Duodenal mucosa (tissue), 2 donors: ENCODE measurements around the gene FAM167B.
A peak's percentile ranks its signal among the peaks of the same experiment; 100 is the strongest.

Source experiments
- H3K27ac ChIP-seq: one replicate; pipeline ENCODE4 v1.7.0; 2013; ENCODE audit warnings: low read depth, low read length
- H3K27me3 ChIP-seq, 2 donors: one replicate each; pipeline ENCODE4 v1.7.0; 2013; ENCODE audit warnings: low read length in 2 of 2, control low read depth in 1 of 2; ENCODE audit not compliant: insufficient read depth in 2 of 2, control insufficient read depth in 1 of 2
- H3K36me3 ChIP-seq, 2 donors: one replicate each; pipeline ENCODE4 v1.7.0; 2013; ENCODE audit warnings: low read length in 2 of 2, control low read depth in 1 of 2; ENCODE audit not compliant: insufficient read depth in 2 of 2, control insufficient read depth in 1 of 2
- H3K4me1 ChIP-seq, 2 donors: one replicate each; pipeline ENCODE4 v1.7.0; 2013; ENCODE audit warnings: low read length in 2 of 2, control low read depth in 1 of 2; ENCODE audit not compliant: insufficient read depth in 2 of 2, control insufficient read depth in 1 of 2
- H3K4me3 ChIP-seq, 2 donors: one replicate each; pipeline ENCODE4 v1.7.0; 2013; ENCODE audit warnings: low read length in 2 of 2, low read depth in 1 of 2
- H3K9ac ChIP-seq, 2 donors: one replicate each; pipeline ENCODE4 v1.7.0; 2013; ENCODE audit warnings: low read length in 2 of 2, low read depth in 1 of 2
- H3K9me3 ChIP-seq, 2 donors: one replicate each; pipeline ENCODE4 v1.7.0; 2013; ENCODE audit warnings: low read length in 2 of 2, control low read depth in 1 of 2; ENCODE audit not compliant: control insufficient read depth in 1 of 2

Gene FAM167B

DNA sequence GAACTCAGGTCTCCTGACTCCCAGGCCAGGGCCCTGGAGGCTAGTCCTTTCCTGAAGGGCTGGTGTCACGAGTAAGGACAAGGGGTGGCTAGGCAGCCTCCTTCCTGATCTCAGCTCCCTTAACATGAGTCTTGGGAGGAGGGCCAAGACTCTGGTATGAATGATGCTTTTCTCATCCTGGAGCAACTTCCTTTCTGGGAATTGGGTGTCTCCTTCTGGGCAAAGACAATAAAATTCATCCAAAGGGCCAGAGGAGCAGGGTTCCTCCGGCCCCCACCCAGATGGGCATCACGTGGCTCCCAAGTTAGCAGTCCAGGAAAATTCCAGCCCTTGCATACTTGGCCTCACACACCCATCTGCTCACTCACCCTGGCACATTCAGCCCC is at the start of gene FAM167B:
Gene FAM167B, plus strand, starts transcription at position 335 of the 386 bp plus-strand sequence. CDS start 200 bp downstream, outside the sequence.
- Histone ChIP-seq H3K27ac (peak within 1 kb of the TSS; percentile 17), H3K36me3 (no peaks in the 10 kb centered on the region), H3K4me3 (no peak within 1 kb of the TSS), H3K9me3 (no peaks in the 10 kb centered on the region), H3K27me3 (no peaks in the 10 kb centered on the region), H3K9ac (no peak within 1 kb of the TSS), H3K4me1 (peaks cover 11 to 32% of the 10 kb centered on the region in 2 donors)

DNA sequence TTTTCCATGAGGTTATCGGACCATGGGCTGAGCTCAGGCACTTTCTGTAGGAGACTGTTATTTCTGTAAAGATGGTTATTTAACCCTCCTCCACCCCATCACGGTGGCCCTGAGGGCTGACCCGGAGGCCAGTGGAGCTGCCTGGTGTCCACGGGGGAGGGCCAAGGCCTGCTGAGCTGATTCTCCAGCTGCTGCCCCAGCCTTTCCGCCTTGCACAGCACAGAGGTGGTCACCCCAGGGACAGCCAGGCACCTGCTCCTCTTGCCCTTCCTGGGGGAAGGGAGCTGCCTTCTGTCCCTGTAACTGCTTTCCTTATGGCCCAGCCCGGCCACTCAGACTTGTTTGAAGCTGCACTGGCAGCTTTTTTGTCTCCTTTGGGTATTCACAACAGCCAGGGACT is 49.2 kb upstream of the FAM167B start:
- Histone ChIP-seq H3K9me3 (no peaks in the 10 kb centered on the region), H3K27ac (no peak overlapping the region), H3K9ac (no peak overlapping the region), H3K4me3 (no peak overlapping the region), H3K4me1 (peaks cover 6 to 21% of the 10 kb centered on the region in 2 donors), H3K36me3 (peaks cover 43 to 55% of the 10 kb centered on the region in 2 donors), H3K27me3 (no peaks in the 10 kb centered on the region)

DNA sequence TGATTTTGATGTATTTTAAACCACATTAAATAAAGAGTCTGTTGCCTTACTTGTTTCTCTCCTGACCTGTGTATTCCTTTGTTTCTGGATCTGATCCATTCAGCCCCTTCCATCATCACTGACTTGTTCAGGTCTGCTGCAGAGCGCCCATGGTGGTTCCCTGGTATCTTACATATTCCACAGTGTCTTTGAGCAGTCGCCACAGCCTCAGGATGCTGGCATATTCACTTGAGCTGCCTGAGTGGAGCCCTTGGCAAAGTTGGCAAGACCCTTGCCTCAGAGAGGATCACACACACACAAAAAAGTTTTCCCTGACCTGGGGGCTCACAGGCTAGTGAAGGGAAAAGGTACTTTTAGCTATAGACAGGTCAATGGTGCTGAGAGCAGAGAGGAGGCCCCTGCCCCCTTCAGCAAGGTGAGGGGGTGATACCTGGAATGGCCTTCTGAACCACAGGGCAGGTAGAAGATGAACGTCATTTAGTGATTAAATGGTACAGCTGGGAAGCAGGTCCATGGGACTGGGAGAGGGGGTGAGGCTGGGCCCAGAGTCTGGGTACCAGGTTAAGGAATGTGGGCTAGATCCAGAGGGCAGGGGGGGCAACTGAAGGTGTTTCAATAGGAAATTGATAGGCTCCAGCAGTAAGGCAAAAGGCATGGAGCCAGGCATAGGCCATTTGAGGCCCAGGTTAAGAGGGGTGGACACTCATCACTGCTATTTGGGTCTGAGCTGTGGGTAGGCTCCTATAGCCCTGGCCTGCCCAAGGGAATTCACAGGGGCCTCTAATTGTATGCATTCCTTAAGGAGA is 48.6 kb upstream of the FAM167B start:
- no peaks in the 10 kb centered on the region for H3K27me3 ChIP-seq
- no peak overlapping the region for H3K27ac ChIP-seq
- no peaks in the 10 kb centered on the region for H3K9me3 ChIP-seq
- H3K4me1 ChIP-seq: peaks cover 6 to 21% of the 10 kb centered on the region in 2 donors
- no peak overlapping the region for H3K4me3 ChIP-seq
- no peak overlapping the region for H3K9ac ChIP-seq
- peaks cover 39 to 49% of the 10 kb centered on the region in 2 donors for H3K36me3 ChIP-seq

- Histone ChIP-seq H3K9me3 (no peaks in the 10 kb centered on the region), H3K4me1 (peaks cover 6 to 21% of the 10 kb centered on the region in 2 donors), H3K36me3 (peaks cover 34 to 42% of the 10 kb centered on the region in 2 donors), H3K9ac (no peak overlapping the region), H3K27ac (no peak overlapping the region), H3K4me3 (no peak overlapping the region), H3K27me3 (no peaks in the 10 kb centered on the region)
Observed at GRCh38 chr1:32199043-32199716, 47.8 kb upstream of the FAM167B start.

DNA sequence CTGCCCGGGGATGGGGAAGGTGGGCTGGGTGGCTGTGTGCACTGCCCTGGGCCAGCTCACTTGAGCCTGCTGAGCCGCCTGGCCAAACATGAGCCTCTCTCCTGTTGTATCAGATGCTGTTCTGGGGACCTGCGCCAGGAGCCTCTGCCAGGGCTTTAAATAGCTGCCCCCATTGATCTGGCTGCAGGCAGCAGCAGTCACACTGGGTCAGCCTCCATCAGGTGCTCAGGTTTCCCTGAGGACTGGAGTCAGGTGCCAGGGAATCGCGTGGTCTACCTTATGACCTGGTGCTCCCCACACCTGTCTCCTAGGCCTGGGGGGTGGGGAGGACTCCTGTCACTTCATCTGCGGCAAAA is 47.3 kb upstream of the FAM167B start:
- H3K36me3 ChIP-seq: peaks cover 28 to 37% of the 10 kb centered on the region in 2 donors
- H3K4me1 ChIP-seq: peaks cover 6 to 21% of the 10 kb centered on the region in 2 donors
- H3K9ac ChIP-seq: no peak overlapping the region
- H3K9me3 ChIP-seq: no peaks in the 10 kb centered on the region
- H3K27me3 ChIP-seq: no peaks in the 10 kb centered on the region
- H3K27ac ChIP-seq: no peak overlapping the region
- H3K4me3 ChIP-seq: peak overlapping the region in 1 of 2 donors; percentile 57

GRCh38 chr1:32200226-32201010 is 46.6 kb upstream of the FAM167B start, which contains the start of gene CCDC28B:
Gene CCDC28B, plus strand, starts transcription at chr1:32200595. Its CDS starts 1,341 bp downstream, at chr1:32201936.
- peak within 1 kb of the TSS; percentile 36 to 66 for H3K9ac ChIP-seq
- peak within 1 kb of the TSS; percentile 56 for H3K27ac ChIP-seq
- H3K27me3 ChIP-seq: no peaks in the 10 kb centered on the region
- peak within 1 kb of the TSS; percentile 57 to 82 for H3K4me3 ChIP-seq
- H3K9me3 ChIP-seq: no peaks in the 10 kb centered on the region
- H3K36me3 ChIP-seq: peaks cover 21 to 29% of the 10 kb centered on the region in 2 donors
- peaks cover 10 to 26% of the 10 kb centered on the region in 2 donors for H3K4me1 ChIP-seq

DNA sequence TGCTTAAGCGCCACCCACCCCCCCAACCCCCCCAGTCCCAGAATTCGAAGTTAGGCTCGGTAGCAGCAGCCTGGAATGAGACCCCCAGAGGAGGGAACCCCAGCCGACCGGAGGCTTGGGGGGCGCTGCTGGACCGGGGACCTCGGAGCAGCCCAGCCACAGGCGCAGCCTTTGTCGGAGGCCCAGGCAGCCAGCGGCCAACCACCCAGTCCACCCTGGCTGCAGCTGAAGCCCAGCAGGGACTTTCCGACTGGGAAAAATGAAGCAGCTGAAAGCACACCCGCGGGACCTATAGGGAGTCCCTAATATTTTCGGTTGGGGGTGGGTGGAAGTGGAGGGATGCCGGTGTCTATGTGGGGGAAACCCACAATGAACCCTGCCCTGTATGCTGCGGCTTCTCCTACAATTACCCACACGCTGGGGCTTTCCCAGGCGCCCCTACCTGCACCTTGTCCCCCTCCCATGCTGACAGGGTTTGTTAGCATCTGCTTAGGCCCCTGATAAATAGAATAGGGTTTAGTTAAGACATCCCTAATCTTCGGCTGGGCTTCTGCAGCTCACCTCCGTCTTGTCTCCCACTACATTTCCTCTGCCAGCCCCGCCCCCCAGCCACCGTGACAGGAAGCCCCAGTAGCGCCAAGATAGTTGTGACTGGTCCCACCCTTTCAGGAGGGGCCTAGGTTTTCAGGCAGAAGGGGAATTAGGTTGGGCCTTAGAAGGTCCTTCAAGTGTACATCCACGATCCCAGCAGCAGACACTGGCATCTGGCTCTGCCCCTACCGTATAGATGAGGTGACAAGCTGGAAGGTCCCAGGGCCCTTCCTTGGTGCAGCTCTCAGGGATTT is 45.8 kb upstream of the FAM167B start:
- Histone ChIP-seq H3K9ac (peak overlapping the region; percentile 36 to 52), H3K36me3 (peaks cover 17 to 22% of the 10 kb centered on the region in 2 donors), H3K27me3 (no peaks in the 10 kb centered on the region), H3K9me3 (no peaks in the 10 kb centered on the region), H3K4me1 (peaks cover 15 to 32% of the 10 kb centered on the region in 2 donors), H3K27ac (peak overlapping the region; percentile 56), H3K4me3 (peak overlapping the region; percentile 57 to 82)

DNA sequence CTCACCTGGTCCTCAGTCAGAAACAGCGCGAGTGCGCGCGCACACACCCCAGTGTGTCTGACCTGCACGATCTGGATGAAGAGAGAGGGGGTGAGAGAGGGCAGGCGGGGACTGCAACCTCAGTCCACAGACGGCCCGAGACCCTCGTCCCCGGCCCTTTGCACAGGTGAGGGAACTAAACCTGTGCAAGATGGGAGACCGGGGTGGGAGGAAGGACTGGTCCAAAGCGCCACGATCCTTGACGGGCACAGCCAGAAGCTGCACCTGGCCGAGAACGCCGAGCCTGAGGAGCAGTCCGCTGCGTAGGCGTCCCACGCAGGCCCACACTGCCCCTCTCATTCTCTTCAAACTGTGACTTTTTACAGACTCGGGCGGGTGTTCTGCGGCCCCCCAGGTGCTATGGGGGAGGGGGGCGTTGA is 42.1 kb upstream of the FAM167B start:
- Histone ChIP-seq H3K9me3 (no peaks in the 10 kb centered on the region), H3K27ac (no peak overlapping the region), H3K36me3 (peaks cover 0 to 4% of the 10 kb centered on the region in 2 donors), H3K4me1 (peaks cover 27 to 48% of the 10 kb centered on the region in 2 donors), H3K4me3 (peak overlapping the region; percentile 83 to 84), H3K27me3 (no peaks in the 10 kb centered on the region), H3K9ac (peak overlapping the region; percentile 90 to 97)
